ENCODE results near the gene TXNRD1.
"Not testable (repeated sequence)": the region's sequence is repeated elsewhere in the genome, so short reads cannot be mapped to it uniquely, and the experiment has no call there.

The TXNRD1 gene

GRCh38 chr12:104331376-104331775 is 115.8 kb downstream of the TXNRD1 start:
- DNase-seq: no peak

DNA sequence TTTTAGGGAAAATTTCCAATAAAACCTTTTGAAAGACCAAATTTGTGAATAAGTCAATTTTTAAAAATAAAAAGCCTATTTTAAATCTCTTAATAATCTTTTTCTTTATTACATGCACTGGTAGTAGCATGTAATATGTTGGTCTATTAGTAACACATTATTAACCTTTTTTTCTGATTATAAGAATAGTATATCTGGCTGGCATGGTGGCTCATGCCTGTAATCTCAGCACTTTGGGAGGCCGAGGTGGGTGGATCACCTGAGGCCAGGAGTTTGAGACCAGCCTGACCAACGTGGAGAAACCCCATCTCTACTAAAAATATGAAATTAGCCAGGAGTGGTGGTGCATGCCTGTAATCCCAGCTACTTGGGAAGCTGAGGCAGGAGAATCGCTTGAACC is 116.7 kb downstream of the TXNRD1 start:
- not testable (repeated sequence) for DNase-seq

- DNase-seq: no peak
These were observed 118.2 kb downstream of the TXNRD1 start for GRCh38 chr12:104333692-104334255.

DNA sequence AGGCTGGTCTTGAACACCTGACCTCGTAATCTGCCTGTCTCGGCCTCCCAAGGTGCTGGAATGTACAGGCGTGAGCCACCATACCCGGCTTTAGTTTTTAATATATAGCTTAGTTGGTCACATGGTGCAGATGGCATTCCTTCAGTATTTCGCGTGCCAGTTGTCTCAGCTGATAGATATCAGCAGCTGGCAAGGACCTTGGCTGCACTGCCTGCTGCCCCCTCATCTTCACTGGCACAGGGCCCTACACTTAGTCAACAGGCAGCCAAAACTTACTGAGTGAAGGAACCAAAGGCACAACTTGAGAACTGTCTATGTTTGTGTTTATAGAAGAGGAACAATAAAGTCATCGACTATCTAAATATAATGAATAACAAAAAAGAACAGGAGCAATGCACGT is 119.0 kb downstream of the TXNRD1 start:
- DNase-seq: no peak

- DNase-seq: no peak
These were observed 120.5 kb downstream of the TXNRD1 start for GRCh38 chr12:104336115-104336514.

DNA sequence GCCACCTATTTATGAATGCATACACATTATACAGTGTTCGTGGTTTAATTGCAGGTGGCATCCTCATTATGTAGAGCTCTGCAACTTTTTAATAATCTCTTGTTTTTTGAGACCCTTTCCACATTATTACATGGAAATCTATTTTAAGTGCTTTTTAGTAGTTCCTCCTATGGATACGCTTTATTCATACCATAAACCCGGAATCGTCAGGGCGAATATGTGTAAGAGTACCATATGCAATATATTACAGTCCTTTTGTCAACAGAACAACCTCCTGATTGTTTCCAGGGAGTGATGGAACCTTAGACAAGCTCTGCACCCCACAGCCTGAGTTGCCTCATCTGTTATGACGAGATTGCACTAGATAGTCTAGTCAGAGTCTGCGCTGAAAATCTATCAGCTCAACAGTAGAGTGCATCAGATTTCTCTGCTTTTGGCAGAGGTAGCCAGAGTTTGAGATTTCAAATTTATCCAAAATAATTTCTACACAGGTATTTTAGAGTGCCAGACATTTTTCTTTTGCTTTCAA is 121.5 kb downstream of the TXNRD1 start:
- no peak for DNase-seq

DNA sequence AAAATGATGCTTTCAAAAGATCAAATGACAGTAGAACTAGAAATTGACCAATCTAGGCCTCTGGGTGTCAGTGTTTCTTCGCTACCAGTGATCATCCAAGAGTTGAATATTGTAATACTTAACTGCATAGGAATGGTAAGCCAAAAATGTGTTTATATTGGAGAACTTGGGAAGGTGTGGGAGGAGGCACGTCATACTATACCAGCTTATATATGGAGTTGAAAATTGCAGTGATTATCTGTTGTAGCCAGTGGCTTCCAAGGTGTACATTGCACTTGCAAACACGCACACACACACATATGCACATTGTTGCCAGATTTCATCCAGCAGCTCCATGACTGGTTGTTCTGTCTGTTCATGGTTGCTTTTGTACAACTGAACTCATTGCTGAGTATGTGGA is 124.1 kb downstream of the TXNRD1 start:
- no peak for DNase-seq

DNA sequence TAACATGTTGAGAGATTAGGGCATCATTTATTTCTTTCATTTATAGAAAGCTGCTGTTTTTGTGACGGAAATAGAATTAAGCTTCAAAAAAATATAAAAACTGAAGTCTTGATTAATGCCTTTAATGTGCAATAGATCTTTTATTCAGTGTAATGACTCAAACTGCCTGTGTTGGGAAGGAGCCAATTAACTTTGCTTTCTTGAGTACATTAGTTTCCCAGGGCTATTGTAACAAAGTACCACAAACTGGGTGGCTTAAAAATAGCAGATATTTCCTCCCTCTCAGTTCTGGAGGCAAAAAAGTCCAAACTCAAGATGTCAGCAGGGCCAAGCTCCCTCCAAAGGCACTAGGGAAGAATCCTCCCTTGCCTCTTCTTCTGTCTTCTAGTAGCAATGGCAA is 124.6 kb downstream of the TXNRD1 start:
- DNase-seq: no peak

- DNase-seq: no peak
These were observed 125.5 kb downstream of the TXNRD1 start for GRCh38 chr12:104340925-104341611.

- DNase-seq: no peak
These were observed 126.6 kb downstream of the TXNRD1 start for GRCh38 chr12:104342147-104342546.

DNA sequence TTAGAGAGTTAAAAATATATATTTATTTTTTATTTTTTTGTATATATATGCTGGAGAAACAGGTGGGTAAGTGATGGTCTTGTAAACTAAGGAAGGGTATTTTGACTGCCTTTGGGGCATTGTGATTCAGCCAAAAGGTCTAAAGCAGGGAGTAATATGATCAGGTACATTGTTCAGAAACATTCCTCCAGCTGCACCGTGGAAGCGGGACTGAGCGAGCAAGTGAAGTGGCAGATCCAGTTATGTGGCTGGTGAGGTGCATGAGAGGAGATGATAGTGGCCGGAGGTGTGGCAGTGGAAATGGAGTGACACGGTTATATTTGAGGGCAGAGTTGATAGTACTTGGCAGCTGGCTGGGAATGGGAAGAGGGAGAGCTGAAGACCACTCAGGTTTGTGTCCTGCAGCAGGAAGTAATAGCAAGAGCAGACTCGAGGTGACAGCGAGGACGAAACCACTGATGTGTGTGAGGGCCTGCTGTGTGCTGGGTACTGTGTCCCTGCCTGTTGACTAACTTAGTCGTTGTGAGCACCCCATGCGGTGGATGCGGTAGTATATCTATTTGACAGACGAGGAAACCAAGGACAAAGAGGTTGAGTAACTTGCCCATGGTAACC is 127.2 kb downstream of the TXNRD1 start:
- no peak for DNase-seq

DNA sequence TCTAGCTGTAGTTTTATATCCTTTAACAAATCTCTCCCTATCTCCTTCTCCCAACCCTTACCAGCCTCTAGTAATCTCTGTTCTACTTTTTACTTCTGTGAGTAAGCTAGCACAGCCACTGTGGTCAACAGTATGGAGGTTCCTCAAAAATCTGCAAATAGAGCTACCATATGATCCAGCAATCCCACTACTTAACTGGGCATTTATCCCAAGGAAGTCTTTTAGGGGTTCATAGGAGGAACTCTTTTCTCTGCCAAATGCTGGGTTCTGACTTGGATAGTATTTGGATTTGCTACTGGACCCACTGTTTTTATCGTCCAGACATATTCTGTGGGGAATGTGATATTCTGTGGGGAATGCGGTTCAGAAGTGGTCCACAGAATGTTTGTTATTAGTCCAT is 129.1 kb downstream of the TXNRD1 start:
- no peak for DNase-seq

DNA sequence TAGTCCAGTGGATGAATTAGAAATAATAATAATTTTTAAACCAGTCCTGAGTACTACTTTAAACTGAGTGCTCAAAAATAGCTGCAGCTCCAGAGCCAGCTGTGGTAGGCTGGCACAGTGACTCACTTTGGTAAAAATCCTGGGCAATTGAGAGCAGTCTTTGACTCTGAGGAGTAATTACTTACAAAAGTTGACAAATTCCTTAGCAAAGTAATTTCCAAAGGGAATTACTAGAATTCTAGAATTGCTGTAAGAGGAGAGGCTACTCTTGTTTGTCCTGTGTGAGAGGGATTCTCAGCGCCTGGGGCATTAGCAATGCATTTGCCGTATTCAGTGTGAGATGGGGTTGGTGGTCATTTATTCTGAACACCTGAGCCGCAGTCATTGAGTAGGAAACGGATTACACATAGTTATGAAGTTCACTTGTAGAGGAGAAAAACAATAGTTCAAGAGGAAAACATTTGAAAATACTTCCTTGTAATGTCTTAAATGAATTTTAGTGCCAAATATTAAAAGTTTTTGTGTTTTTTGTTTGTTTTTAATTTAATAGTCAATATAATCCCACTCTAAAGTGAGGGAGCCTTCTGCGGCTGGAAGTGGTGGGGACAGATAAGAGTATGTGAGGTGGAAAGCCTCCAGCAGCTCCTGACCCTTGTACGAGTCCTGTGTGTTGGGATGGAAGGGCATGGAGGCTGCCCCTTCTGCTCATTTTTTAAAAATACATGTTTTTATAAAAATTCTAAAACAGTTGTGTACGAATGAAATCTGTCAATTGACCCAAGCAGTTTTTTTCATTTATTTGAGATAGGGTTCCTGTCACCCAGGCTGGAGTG is 129.9 kb downstream of the TXNRD1 start:
- DNase-seq: no peak

DNA sequence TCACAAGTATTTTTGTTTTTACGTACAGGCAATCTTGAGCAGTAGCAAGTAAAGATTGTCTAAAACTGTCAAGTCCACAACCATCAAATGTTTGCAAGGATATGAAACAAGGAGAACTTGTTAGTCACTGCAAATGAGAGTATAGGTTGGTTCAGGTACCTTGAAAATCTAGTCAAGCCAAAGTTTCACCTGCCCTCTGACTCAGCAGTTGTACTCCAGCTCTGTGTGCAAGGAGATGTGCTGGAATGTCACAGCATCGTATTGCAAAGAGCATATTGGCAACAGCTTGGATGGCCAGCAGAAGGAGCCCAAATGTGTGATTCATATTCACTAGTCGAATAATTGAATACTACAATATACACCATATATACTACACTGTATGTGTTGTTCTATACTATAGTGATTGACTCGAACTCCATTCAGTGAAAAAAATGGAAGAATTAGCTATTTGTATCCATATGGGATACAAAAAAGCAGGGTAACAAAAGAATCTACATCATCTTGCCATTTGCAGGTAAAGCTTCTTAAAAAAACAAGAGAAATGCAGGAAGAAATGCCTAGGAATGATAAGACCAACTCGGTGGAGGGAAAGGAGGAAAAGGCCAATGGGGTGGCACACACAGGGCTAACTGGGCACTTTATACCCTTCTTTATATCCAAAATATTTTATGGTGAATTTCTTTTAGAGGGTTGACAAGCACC is 131.9 kb downstream of the TXNRD1 start:
- DNase-seq: no peak

DNA sequence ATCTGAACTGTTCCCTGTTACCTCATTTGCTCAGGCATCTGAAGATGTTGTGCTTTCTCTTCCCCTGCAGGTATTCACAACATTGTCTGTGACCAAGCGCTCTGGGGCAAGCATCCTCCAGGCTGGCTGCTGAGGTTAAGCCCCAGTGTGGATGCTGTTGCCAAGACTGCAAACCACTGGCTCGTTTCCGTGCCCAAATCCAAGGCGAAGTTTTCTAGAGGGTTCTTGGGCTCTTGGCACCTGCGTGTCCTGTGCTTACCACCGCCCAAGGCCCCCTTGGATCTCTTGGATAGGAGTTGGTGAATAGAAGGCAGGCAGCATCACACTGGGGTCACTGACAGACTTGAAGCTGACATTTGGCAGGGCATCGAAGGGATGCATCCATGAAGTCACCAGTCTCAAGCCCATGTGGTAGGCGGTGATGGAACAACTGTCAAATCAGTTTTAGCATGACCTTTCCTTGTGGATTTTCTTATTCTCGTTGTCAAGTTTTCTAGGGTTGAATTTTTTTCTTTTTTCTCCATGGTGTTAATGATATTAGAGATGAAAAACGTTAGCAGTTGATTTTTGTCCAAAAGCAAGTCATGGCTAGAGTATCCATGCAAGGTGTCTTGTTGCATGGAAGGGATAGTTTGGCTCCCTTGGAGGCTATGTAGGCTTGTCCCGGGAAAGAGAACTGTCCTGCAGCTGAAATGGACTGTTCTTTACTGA is 132.9 kb downstream of the TXNRD1 start:
- no peak for DNase-seq

- no peak for DNase-seq
These were observed 133.5 kb downstream of the TXNRD1 start for GRCh38 chr12:104348994-104349494.

- DNase-seq: no peak
These were observed 134.9 kb downstream of the TXNRD1 start for GRCh38 chr12:104350211-104351056.

DNA sequence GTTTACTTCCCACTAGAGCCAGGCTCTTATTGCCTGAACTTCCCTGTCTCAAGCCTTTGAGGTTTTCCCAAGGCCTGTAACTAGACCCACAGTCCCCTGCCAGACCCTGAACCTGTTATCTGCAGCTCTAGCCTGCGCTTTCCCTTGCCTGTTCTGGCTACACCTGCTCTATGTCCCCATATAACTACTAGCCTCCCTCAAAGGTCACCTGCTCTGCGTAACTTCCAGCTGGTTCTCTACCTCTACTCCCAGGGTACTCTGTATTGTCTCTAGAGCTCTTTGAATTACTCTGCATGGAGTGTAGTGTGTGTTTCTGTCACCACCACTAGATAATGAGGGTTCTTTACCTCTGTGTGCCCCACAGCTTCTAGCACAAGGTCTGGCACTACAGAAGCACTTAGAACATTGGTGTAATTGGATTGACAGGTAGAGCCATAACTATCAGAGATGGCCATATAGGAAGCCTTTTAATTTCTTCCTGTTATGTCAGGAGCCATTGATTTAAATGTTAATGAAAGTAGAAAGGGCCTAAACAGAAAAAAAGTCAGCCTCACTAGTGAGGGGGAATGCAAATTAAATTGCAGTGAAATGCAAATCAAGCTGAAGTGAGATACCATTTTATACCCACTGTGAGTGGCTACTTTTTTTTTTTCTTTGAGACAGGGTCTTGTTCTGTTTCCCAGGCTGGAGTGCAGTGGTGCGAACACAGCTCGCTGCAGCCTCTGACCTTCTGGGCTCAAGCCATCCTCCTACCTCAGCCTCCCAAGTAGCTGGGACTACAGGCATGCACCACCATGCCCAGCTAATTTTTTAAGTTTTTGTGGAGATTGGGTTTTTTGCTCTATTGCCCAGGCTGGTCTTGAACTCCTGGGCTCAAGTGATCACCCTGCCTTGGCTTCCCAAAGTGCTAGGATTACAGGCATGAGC is 135.7 kb downstream of the TXNRD1 start:
- peak; percentile 15 for DNase-seq

- no peak for DNase-seq
These were observed 136.6 kb downstream of the TXNRD1 start for GRCh38 chr12:104352106-104352713.
